NCI-H82 treated with DMSO at 0.1 percent for 48 hours (cell line): ENCODE data around the gene ENKUR.

Source experiments
- DNase-seq: peaks from one replicate; lab custom pipeline; 2025; ENCODE audit not compliant: unreplicated experiment; lab: John Stamatoyannopoulos, UW

ENKUR gene, protein sequence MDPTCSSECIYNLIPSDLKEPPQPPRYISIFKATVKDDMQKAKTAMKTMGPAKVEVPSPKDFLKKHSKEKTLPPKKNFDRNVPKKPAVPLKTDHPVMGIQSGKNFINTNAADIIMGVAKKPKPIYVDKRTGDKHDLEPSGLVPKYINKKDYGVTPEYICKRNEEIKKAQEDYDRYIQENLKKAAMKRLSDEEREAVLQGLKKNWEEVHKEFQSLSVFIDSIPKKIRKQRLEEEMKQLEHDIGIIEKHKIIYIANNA

DNA sequence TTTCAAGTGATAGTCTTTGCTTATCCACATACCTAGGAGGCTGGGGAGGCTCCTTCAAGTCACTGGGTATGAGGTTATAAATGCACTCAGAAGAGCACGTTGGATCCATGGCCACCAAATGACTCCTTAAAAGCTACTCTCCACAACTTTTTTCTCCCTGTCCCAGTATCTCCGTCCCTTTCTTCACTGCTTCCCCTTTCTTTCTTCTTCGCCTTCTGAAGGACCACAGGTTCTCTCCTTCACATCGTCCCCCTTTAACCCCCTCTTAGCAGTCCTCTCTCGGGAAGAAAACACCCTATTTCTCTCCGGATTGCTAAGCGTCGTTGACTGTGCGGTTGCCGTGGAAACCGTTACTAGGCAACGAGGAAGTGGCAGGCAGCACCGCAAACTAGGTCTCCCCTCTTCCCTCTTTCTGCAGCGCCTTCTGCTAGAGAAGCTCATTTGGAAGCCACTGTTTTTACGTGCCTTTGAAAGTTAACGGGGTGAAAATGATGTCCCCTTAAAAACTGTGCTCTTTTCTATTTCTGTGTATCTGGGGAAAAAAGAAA lies at the start of gene ENKUR:
Gene ENKUR (minus strand): TSS at position 331 of the 548 bp plus-strand sequence. CDS start 222 bp downstream, at position 109.
- peak; percentile 85 for DNase-seq

DNA sequence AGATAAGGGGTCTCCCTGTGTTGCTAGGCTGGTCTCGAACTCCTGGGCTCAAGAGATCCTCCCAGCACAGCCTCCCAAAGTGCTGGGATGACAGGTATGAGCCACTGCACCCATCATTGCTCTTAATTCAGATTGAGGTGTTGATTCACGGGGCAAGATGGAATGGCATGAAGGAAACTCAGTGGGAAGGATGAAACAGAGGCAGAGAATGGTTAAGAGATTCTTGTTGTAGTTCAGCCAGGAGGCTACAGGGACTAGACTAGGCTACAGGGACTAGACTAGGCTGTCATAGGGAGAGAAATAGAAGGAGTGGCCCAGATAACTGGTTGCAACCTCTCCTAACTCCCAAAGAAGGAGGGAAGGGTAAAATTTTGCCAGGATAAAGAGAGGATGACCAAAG lies 48.4 kb upstream of the ENKUR start:
- DNase-seq = no peak

DNA sequence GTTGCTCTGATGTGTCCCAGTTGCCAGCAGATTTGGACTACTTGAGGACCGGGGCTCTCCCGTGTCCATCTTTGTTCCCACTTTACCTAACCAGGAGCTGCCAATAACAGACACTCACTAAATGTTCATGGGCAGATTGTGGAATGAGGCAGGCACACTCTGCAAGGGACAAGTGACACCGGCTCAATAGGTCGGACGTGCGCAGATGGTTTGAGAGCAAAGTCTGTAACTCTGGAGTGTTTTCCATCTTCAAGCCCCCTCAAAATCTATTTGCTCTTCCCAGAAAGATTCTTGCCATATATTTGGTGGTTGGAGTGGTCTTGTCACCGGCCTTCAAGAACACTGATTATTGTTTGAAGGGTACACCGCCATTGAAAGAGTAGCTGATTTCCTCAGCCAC lies 47.7 kb upstream of the ENKUR start:
- no peak for DNase-seq

DNA sequence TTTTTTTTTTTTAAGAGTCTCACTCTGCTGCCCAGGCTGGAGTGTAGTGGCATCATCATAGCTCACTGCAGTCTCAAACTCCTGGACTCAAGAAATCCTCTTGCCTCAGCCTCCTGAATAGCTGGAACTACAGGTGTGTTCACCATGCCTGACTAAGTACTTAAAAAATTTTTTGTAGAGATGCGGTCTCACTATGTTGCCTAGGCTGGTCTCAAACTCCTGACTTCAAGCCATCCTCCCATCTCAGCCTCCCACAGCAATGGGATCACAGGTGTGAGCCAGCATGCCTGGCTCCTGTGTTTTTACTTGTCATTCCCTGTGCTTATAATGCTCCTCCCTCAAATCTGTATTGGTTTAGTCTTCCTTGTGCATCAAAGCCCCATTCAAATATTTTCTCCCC lies 47.2 kb upstream of the ENKUR start:
- no peak for DNase-seq

DNA sequence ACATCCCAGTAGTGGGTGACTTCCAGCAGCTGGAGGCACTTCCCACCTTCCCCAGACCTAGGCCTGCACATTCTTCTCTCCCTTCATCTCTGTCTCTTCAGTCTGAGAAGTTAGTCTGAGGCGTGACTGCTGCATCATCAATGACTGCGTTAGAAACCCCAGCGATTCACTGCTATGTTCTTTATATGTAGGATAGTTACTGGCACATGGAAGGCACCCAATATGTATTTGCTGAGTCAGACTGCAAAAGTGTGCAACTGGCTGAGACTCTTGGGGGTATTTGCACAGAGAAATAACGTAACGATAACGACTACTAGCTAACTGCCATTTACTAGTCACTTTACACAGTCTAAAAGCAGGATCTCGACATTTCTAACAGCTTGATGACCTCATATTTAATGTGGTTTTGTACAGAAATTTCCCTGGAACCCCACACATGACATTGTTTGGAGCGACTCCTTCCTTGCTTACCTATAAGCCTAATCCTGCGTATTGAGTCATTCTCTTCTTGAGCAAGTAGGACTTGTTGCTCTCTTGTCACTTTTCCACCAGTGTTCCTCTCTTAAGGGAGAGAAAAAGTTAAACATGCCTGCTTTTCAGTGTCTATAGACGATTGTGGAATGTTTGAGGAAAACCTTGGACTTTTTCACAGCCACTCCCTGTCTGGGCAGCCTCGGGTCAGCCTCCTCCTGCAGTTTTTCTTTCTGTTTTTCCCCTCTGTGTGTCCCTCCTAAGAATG lies 45.9 kb upstream of the ENKUR start:
- no peak for DNase-seq

DNA sequence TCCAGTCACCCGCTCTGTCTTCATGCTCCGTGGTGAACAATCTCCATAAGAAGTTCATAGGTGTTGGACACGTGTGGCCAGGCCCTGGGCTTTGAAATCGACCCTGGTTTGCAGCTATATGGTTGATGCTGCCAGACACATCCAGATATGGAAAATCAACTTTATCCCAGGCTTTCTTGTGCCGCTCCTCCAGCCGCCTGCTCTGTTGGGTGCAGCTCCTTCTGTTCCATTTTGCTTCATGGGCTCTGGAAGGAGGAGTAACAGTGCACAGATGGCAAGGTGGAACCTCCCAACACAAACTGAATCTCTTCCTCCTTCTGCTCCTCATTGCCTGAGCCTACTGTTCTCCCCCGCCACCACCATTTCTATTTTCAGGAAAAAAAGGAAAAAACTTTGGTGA lies 45.2 kb upstream of the ENKUR start:
- no peak for DNase-seq

DNA sequence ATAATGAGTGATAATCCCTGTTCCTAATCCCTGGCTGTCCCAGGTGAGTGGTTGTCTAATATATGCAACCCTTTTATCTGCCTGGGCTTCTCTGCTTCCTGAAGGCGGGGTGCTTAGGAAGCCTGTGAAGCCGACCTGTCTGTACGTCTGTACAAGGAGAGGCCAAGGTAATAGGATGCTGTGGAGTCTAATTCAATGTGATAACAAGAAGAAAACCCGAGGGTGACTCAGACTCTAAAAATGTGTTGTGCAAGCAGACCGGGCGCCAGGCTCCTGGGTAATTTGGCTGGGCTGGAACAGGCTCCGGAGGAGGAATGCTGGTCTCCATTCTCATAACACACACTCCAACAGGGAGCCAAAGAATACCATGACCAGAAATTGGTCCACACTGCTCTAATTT lies 44.0 kb upstream of the ENKUR start:
- DNase-seq = no peak

DNA sequence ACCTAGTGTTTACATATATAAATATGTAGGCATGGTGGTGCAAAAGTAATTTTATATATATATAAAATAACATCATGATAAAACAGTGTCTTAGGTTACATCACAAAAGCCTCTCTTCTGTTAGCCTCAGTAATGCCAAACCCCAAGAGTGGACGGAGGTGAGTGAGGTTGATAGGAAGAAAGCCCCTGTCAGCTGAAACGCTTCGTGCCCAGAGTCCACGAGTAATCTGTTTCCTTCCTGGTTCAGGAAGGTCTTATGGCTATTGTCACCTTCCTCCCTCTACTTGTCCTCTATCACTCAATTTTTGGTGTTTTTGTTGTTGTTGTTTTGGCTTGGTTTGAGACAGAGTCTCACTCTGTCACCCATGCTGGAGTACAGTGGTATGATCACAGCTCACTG lies 41.9 kb upstream of the ENKUR start:
- DNase-seq = no peak

DNA sequence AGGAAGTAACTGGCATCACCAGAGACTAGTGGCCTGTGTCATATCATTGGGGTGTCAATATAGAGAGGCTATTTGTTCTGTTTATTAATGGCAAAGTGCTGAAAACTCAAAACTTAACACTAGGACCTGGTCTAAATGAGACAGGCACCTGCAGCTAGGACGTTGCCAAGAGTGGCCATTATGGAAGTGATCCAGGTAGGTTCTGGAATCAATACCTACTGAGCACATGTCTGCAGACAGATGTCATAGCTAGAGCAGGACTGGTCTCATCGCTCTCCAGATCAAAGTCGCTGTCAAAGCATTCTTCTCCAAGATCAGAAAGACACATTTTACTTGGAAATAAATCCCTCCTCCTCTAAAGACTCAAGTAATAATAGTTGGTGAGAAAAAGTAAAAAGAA lies 40.8 kb upstream of the ENKUR start:
- no peak for DNase-seq

DNA sequence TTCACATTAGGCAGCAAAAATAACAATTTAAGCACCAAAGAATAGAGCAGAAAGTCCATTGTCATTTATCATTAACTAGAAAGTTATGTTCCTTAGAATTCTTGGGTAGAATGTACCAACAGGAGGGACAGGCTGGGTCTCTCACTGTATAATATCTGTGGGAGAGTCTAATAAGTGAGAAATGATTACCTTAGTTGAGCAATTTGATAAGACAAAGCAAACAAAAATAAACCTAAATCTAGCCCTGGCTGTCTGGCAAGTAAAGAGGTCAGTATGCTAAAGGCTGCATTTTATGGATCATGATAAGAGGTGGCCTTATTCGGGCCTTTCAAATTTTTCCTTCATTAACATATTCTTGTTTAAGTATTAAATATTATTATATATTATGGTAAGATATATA lies 36.1 kb upstream of the ENKUR start:
- no peak for DNase-seq

DNA sequence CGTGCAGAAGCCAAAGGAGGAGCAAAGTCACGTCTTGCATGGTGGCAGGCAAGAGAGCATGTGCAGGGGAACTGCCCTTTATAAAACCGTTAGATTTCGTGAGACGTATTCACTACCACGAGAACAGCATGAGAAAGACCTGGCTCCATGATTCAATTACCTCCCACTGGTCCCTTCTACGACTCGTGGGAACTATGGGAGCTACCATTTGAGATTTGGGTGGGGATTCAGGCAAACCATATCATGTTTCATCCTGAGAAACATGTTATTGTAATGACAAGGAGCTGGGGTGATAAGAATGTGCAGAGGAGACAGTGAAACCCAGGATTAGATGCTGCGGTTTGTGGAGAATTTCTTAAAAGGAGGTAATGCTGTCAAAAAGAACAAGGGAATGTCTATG lies 34.4 kb upstream of the ENKUR start:
- no peak for DNase-seq

DNA sequence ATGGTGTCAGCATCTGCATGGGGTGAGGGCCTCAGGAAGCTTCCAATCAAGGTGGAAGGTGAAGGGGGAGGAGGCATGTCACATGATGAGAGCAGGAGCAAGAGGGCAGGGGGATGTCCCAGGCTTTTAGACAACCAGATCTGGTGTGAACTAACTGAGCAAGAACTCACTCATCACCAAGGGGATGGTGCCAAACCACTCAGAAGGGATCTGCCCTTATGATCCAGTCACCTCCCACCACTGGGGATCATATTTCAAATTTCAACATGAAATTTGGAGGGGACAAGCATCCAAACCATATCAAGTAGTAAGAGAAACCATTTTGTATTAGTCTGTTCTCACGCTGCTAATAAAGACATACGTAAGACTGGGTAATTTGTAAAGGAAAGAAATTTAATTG lies 34.0 kb upstream of the ENKUR start:
- no peak for DNase-seq

DNA sequence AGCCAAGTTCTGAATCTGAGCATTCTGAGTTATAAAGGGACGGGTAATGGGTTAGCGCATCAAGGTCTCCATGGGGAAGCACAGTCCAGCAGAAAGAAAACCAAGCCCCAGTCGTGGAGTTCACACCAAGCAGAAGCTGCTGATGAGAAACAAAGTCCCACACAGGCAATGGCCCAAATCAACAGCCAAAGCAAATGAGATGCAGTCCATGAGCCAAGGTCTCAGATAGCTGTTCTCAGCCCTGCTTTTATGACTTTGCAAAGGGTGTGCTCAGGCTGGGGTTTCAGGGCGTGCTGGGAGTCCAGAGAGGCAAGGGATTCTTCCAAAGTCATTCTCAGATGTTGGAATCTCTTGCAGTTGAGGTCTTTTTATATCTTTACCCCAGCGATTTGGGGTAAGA lies 32.5 kb upstream of the ENKUR start:
- DNase-seq = no peak

DNA sequence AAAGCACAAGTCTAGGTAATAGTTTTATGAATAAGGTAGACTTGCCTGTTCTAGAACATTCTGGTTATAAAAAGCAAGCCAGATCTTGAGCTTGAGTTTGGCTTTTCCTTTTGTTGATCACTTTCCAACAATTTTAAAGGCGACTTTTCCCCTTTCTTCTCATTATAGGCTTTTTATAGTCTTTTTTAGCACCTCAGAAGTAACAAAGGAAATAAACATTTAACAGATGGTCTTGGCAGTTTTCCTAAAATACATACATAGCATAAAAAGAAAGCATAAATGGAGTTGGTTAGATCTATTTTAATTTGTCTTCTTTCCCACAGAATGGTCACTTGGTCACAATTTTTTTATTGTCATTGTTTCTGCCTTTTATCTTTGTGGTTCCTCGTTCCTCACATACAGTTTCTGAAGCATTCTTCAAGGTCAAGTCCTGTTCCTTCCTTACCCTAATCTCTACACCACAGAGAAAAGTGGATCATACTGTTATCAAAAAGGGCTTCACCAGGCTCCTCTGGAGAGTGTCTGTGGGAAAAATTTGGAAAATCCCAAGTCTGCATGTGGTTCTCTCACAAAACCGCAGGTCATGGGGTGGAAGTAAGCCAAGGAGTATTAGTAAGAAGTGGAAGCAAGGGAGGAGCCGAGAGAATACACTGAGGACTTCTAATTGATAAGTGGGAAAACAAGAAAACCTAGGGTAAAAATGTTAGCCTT lies 31.8 kb upstream of the ENKUR start:
- no peak for DNase-seq

DNA sequence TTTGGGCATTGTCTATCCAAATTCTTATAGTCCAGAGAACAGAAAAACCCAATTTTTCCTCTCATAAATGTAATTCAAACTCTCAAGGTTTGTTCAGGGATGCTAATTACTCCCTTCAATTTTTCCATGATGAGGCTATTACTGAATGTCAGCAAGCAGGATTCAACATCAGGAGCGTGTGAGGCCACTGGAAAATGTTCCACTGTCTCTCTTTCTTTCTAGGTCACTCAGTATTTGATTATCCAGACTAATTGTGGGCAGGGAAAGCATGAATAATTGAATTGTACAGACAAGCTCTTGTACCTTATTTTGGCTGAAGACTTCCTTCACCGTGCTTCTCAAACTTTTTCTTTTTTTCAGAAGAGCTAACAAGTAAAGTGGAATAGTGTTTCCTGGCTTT lies 31.1 kb upstream of the ENKUR start:
- no peak for DNase-seq

DNA sequence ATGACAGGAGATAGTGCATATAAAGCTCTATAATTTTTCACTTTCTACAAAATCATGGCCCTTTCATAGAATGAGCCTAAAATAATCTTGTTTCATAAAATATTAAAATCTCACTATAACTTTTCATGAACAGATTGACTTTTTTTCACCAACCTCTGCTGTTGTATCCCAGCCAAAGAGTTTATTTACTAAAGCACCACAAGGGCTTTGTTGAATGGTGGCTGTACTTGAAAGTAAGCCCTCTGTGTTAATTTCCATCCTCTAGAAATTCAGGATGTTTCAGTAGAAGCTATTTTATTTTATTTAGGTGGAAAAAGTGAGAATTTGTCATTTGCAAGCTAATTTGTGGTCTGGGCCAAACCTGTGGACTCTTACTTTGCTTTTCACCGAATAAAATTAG lies 30.7 kb upstream of the ENKUR start:
- DNase-seq = no peak

DNA sequence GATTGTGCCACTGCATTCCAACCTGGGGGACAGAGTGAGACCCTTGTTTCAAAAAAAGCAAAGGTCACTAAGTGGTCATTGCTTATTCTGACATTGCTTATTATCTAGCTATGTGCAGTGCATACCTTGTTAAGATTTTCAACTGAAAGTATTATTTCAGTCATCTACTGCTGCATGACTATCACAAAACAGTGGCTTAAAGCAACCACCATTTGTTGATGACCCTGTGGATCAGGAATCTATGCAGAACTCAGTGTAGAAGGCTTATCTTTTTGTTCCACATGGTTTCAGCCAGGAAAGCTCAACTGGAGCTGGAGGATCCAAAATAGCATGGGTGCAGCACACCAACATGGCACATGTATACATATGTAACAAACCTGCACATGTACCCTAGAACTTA lies 23.6 kb upstream of the ENKUR start:
- no peak for DNase-seq

DNA sequence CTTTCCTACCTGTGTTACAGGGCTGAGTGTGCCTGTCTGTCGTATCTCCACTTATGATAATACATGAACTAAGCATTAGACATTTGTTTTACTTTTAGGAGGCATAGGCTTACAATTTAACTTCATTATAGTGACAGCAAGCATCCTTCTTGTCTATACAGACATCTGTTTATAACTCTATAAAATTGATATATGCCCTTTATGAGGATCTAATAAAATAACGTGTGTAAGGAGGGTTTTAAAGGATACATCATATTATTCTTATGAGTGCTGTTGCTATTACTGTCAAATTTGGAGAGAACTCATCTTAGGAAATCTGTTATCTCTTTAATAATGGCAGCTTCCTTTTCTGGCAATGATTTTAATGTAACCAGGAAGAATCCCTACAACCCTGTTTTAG lies 22.4 kb upstream of the ENKUR start:
- no peak for DNase-seq

DNA sequence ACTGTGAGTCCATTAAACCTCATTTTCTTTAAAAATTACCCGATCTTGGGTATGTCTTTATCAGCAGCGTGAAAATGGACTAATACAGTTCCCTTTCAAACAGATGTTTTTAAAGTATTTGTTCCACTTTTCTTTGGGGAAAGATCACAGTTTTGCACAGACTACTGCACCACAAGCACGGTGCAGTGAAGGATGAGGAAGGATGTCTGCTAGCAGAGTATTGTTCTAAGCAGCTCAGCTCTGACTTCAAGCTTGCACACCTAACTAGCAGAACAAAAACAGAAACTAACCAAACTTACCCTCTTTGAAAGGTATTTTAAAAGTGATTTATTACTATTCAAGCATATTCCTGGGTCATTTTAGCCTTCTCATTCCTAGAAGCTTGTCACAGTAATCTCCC lies 20.4 kb upstream of the ENKUR start:
- DNase-seq = no peak

DNA sequence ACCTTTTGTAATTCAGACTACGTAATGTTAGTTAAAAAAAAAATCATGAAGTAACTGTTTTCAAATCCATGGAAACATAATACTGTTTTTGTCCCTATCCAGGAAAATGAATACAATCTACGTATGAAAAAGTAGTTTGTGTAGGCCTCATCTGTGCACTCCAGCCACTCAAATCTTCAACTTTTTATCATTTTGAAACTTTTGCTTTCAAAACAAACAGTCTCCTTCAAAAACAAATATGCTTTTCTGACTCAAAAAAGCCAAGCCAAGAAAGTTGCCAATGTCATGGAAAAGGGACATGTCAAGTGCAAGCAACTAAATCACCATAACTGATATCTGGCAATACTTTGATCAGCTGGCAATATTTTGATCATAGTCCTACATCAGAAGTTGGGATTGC lies 13.6 kb upstream of the ENKUR start:
- DNase-seq = no peak

DNA sequence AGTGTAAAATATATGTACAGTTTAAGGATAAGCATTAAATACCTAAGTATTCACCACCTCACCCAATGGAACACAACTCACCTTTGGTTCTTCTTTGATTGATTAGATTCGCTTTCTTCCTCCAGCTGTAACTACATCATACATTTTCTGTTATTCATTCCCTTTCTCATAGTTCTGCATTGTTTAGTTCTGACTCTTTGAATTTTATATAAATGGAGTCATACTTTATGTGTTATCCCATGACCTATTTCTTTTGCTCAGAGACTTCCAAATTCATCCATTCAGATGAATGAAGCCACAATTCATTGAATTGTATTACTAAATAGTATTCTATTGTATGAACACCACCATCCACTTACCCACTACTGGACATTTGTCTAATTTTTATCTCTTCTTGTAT lies 12.8 kb upstream of the ENKUR start:
- no peak for DNase-seq

DNA sequence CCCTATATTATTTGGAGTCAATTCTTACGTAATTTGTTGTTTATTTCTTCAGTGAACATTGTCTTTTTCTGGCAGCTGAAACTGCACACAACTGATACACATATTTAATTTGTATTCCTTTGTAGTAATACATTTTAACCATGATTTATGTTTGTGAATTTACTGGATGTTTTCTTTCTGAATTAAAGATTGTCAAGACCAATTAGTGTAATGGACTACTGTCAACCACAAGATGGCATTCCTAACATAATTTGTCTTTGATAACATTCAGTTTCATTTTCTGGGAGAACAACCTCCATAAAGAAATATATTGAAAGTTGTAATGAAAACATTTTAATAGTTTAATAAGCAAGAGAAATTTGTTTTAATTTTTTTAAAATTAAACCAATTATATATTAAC lies 10.5 kb upstream of the ENKUR start:
- DNase-seq = no peak
